Activated CD8-positive, alpha-beta T cell treated with anti-CD3 and anti-CD28 coated beads, Interleukin-2, amount 10 ng/mL, durations not matched to agents 7 days and 5 days (primary cell): Measurements from ENCODE around the gene CABLES1. TPM values are rescaled to one million over a fixed set of nuclear protein-coding genes. Genes with fewer than 3 reads are reported as not detected.

Source experiments
- ATAC-seq: fragments of 150-1000 bp; cut with Tn5 transposase; one replicate; pipeline ENCODE4 v1.10.0; 2021; ENCODE audit warnings: moderate library complexity
- CTCF ChIA-PET: fragments of 350-600 bp; sonication (Branson Sonifier 250); formaldehyde crosslinking; loops from one replicate; lab custom pipeline; 2021; ENCODE audit warnings: antibody characterized with exemption; lab: Charles Lee
- POLR2A ChIA-PET: fragments of 350-600 bp; sonication (Branson Sonifier 250); formaldehyde crosslinking; loops from one replicate; lab custom pipeline; 2021; ENCODE audit warnings: antibody characterized with exemption; lab: Charles Lee
- DNase-seq: peaks from one replicate; pipeline ENCODE4 v3.0.0-alpha.2; 2020
- H3K27ac Mint-ChIP-seq: one replicate; pipeline ENCODE4 v1.8.0; 2021; ENCODE audit warnings: mild to moderate bottlenecking, mixed read lengths
- H3K27me3 Mint-ChIP-seq: one replicate; pipeline ENCODE4 v1.8.0; 2021; ENCODE audit warnings: low read depth, mixed read lengths
- H3K36me3 Mint-ChIP-seq: one replicate; pipeline ENCODE4 v1.8.0; 2021; ENCODE audit warnings: low read depth, mixed read lengths
- H3K4me1 Mint-ChIP-seq: one replicate; pipeline ENCODE4 v1.8.0; 2021; ENCODE audit warnings: low read depth, mixed read lengths
- H3K4me3 Mint-ChIP-seq: one replicate; pipeline ENCODE4 v1.8.0; 2021; ENCODE audit warnings: mild to moderate bottlenecking, mixed read lengths
- H3K9me3 Mint-ChIP-seq: one replicate; pipeline ENCODE4 v1.8.0; 2022; ENCODE audit warnings: mixed read lengths; ENCODE audit not compliant: insufficient read depth
- total RNA-seq, 2 experiments: library from RNA; stranded (reverse); gene quantifications; one replicate each; pipeline ENCODE4 v1.2.3, GENCODE V29; 2021

Gene CABLES1
- total RNA-seq, 2 experiments from 2014 or later = 2.3 to 2.7 TPM

GRCh38 chr18:23178201-23178600 is 42.9 kb downstream of the CABLES1 start:
- Mint-ChIP-seq H3K36me3 (no peaks in the 10 kb centered on the region), H3K4me1 (peaks cover 8% of the 10 kb centered on the region), H3K9me3 (no peaks in the 10 kb centered on the region), H3K27me3 (peaks cover 4% of the 10 kb centered on the region), H3K27ac (no peak overlapping the region), H3K4me3 (no peak overlapping the region)
- ATAC-seq (no peak), DNase-seq (no peak)
- POLR2A ChIA-PET = no interaction called here
- CTCF ChIA-PET = no interaction called here

GRCh38 chr18:23178661-23179081 is 43.4 kb downstream of the CABLES1 start:
- H3K27ac Mint-ChIP-seq = no peak overlapping the region
- peaks cover 8% of the 10 kb centered on the region for H3K4me1 Mint-ChIP-seq
- ChIA-PET CTCF (no interaction called here), POLR2A (no interaction called here)
- DNase-seq = no peak
- ATAC-seq = no peak
- peaks cover 4% of the 10 kb centered on the region for H3K27me3 Mint-ChIP-seq
- no peaks in the 10 kb centered on the region for H3K36me3 Mint-ChIP-seq
- no peak overlapping the region for H3K4me3 Mint-ChIP-seq
- H3K9me3 Mint-ChIP-seq = no peaks in the 10 kb centered on the region

DNA sequence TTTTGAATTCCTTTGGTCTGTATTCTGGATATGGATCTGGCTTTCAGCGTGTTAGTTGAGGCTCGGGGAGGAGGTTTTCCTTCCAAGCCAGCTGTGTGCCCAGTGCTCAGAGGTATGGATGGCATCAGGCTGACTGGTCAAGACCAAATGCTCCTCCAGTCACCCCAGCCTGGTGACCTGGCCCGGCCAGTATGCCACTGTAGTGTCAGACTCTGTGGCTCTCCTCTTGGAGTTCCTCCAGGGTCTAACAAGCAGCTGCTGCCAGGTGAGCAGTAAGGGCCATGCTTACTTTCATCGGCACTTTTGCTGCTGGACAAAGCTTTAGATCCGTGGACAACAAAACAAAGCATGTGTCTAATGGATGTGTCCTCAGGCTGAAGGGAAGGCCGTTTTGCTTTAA is 44.1 kb downstream of the CABLES1 start:
- POLR2A ChIA-PET = no interaction called here
- ATAC-seq (no peak), DNase-seq (no peak)
- no peak overlapping the region for H3K4me3 Mint-ChIP-seq
- CTCF ChIA-PET = interaction anchor here (1.5 kb wide), 2 partner anchors 12 to 199 kb away, joined by 3 to 4 read pairs; no protein-coding TSS in a partner anchor
- no peaks in the 10 kb centered on the region for H3K36me3 Mint-ChIP-seq
- no peaks in the 10 kb centered on the region for H3K27me3 Mint-ChIP-seq
- peaks cover 8% of the 10 kb centered on the region for H3K4me1 Mint-ChIP-seq
- H3K27ac Mint-ChIP-seq = no peak overlapping the region
- no peaks in the 10 kb centered on the region for H3K9me3 Mint-ChIP-seq

- no peak overlapping the region for H3K27ac Mint-ChIP-seq
- CTCF ChIA-PET = interaction anchor here (1.0 to 1.5 kb wide), 2 partner anchors 16 to 48 kb away, joined by 3 to 6 read pairs; no protein-coding TSS in a partner anchor
- H3K36me3 Mint-ChIP-seq = no peaks in the 10 kb centered on the region
- H3K4me1 Mint-ChIP-seq = peaks cover 8% of the 10 kb centered on the region
- ATAC-seq (no peak), DNase-seq (no peak)
- POLR2A ChIA-PET = interaction anchor here (0.7 to 1.0 kb wide), 2 partner anchors 25 to 47 kb away, joined by 3 read pairs; no protein-coding TSS in a partner anchor
- no peaks in the 10 kb centered on the region for H3K9me3 Mint-ChIP-seq
- no peak overlapping the region for H3K4me3 Mint-ChIP-seq
- no peaks in the 10 kb centered on the region for H3K27me3 Mint-ChIP-seq
Observed at GRCh38 chr18:23181547-23181946, 46.3 kb downstream of the CABLES1 start.

DNA sequence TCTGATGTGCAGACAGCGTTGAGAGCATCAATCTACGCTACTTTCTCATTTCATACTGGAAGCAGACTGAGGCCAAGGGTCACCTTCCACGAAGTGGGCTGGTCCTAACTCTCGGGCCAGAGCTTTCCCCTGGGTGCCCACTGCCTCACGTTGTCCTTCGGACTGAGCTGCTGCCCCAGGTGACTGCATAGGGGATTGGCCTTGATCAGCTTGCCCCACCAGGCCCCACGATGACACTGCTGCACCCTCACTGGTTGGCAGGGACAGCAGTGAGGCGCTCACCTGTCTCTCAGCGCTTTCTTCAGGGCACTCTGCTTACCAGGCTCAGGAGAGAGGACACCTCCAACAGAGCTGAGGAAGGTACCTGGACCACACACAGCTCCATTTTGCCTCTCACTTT is 47.3 kb downstream of the CABLES1 start:
- ChIA-PET CTCF (interaction anchor here (0.5 kb wide), 1 partner anchor 316 kb away, joined by 3 read pairs; no protein-coding TSS in a partner anchor), POLR2A (no interaction called here)
- ATAC-seq = no peak
- H3K9me3 Mint-ChIP-seq = no peaks in the 10 kb centered on the region
- no peaks in the 10 kb centered on the region for H3K36me3 Mint-ChIP-seq
- H3K27ac Mint-ChIP-seq = no peak overlapping the region
- no peak overlapping the region for H3K4me3 Mint-ChIP-seq
- DNase-seq = no peak
- no peaks in the 10 kb centered on the region for H3K27me3 Mint-ChIP-seq
- H3K4me1 Mint-ChIP-seq = peaks cover 8% of the 10 kb centered on the region

DNA sequence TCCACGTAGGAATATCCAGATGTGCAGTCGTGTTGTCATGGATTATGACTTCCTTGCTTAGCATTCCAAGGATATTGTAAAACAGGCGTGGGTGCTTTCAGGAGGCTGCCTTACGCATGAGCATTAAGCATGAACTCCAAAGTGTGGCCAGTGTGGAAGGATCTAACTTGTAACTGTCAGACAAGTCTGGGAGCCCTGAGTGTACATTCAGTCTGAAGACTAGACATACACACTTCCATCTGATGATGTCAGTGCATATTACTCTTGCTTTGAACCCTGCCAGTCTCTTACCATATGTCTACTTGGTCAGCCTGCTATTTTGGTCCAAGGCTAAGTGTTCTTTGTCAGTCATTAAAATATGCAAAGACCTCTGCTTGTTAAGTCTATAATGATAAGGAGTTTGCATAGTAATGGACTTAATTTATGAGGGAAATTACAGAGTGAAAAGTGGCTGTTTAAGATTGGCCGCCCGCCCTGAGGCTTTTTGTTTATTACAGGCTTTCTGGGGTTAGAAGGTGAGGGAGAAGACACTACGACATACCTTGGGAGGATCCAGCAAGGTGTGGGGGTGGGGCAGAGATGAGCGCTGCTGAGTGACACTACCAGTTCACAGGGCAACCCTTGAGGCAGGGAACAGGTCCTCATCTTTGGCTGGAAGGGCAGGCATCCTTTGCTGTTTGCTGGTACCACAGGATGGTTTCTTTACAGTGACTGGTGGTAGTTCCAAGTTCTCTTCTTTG is 48.3 kb downstream of the CABLES1 start:
- Mint-ChIP-seq H3K27me3 (peaks cover 2% of the 10 kb centered on the region), H3K4me1 (peaks cover 8% of the 10 kb centered on the region), H3K9me3 (no peaks in the 10 kb centered on the region), H3K27ac (no peak overlapping the region), H3K4me3 (no peak overlapping the region), H3K36me3 (no peaks in the 10 kb centered on the region)
- ChIA-PET CTCF (interaction anchor here (0.5 kb wide), 1 partner anchor 315 kb away, joined by 3 read pairs; no protein-coding TSS in a partner anchor), POLR2A (no interaction called here)
- ATAC-seq (no peak), DNase-seq (no peak)

- CTCF ChIA-PET = no interaction called here
Observed at GRCh38 chr18:23186781-23187180, 51.5 kb downstream of the CABLES1 start.

GRCh38 chr18:23188068-23188760 is 52.9 kb downstream of the CABLES1 start:
- no peaks in the 10 kb centered on the region for H3K36me3 Mint-ChIP-seq
- H3K27ac Mint-ChIP-seq = no peak overlapping the region
- ATAC-seq (no peak), DNase-seq (no peak)
- ChIA-PET POLR2A (no interaction called here), CTCF (no interaction called here)
- no peaks in the 10 kb centered on the region for H3K9me3 Mint-ChIP-seq
- H3K4me3 Mint-ChIP-seq = no peak overlapping the region
- peaks cover 15% of the 10 kb centered on the region for H3K4me1 Mint-ChIP-seq
- H3K27me3 Mint-ChIP-seq = peaks cover 2% of the 10 kb centered on the region

More at GRCh38 chr18:23186781-23187180, 51.5 kb downstream of the CABLES1 start:
- Mint-ChIP-seq H3K36me3 (no peaks in the 10 kb centered on the region), H3K4me1 (peaks cover 6% of the 10 kb centered on the region), H3K9me3 (no peaks in the 10 kb centered on the region), H3K4me3 (no peak overlapping the region), H3K27ac (no peak overlapping the region), H3K27me3 (peaks cover 2% of the 10 kb centered on the region)
- DNase-seq (no peak), ATAC-seq (no peak)
- POLR2A ChIA-PET = no interaction called here

- Mint-ChIP-seq H3K27me3 (peaks cover 2% of the 10 kb centered on the region), H3K4me3 (no peak overlapping the region), H3K4me1 (peaks cover 15% of the 10 kb centered on the region), H3K36me3 (no peaks in the 10 kb centered on the region), H3K9me3 (no peaks in the 10 kb centered on the region), H3K27ac (no peak overlapping the region)
- POLR2A ChIA-PET = no interaction called here
- no peak for ATAC-seq
- DNase-seq = no peak
- CTCF ChIA-PET = no interaction called here
Observed at GRCh38 chr18:23189099-23189498, 53.8 kb downstream of the CABLES1 start.

DNA sequence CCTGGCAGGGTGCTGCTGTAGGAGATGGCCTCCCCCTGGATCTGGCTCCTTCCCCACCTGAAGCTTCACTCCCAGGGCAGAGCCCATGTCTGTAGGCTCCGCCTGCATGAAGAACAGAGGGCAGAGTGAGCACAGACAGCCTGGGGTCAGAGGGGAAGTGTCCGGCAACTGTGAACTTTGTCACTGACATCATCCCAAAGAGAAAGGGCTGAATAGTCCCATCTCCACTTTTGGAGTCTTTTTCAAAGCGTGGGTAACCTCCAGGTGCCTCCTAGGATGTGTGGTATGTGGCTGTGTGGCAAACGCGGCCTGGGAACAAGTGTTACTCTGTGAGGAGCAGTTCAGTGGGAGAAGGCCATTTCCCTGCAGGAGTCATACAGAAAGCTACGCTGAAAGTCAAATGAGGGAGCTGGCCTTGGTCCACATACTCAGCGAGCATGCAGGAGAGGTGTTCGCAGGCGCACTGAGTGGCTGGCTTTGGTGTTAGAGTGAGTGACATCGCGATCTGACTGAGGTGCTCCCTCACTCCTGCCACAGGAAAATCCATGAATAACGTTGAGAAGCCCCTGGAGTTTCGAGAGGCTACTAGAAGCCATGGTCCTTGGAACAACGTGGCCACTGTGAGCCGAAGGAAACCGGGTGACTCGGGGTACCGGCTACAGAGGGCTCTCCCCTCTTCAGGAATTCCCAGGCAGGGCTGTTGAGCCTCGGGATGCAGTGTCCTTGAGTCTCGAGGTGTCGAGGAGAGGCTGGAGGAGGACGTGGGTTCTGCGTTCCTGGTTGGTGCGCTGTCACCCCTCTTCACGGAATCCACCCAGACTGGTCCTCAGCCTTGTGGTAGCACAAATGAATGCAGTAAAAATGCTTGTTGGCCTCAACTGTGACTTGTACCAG is 54.7 kb downstream of the CABLES1 start:
- Mint-ChIP-seq H3K27ac (no peak overlapping the region), H3K27me3 (peaks cover 2% of the 10 kb centered on the region), H3K4me3 (no peak overlapping the region), H3K36me3 (no peaks in the 10 kb centered on the region), H3K9me3 (no peaks in the 10 kb centered on the region), H3K4me1 (peaks cover 15% of the 10 kb centered on the region)
- ChIA-PET CTCF (no interaction called here), POLR2A (no interaction called here)
- ATAC-seq (no peak), DNase-seq (no peak)

DNA sequence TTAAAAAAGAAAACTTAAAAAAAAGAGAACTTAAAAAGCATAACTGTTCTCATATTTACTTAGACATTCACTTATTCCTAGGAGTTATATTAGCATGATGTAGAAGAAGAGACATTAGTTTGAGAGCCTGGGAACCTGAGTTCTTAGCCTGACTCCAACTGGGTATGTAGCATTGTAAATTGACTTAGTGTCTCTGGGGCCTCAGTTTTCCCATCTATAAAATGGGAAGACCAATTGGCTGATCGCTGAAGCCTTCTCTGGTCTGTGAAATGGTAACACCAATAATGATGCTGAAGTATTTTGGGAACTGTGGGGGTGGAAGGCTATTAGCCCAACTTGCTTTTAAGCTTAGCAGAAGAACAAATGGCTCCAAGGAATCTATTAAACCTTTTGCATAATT is 55.9 kb downstream of the CABLES1 start:
- H3K36me3 Mint-ChIP-seq = no peaks in the 10 kb centered on the region
- ChIA-PET POLR2A (no interaction called here), CTCF (interaction anchor here (0.9 kb wide), 1 partner anchor 11 kb away, joined by 3 read pairs; no protein-coding TSS in a partner anchor)
- DNase-seq (no peak), ATAC-seq (no peak)
- peaks cover 15% of the 10 kb centered on the region for H3K4me1 Mint-ChIP-seq
- no peak overlapping the region for H3K27ac Mint-ChIP-seq
- no peaks in the 10 kb centered on the region for H3K9me3 Mint-ChIP-seq
- H3K4me3 Mint-ChIP-seq = no peak overlapping the region
- H3K27me3 Mint-ChIP-seq = peaks cover 2% of the 10 kb centered on the region
